NAMALWA (cell line): Measurements from ENCODE around the gene SH3BP5L.
A peak's percentile ranks its signal among the peaks of the same experiment; 100 is the strongest.

Source experiments
- DNase-seq: peaks from one replicate; pipeline ENCODE4 v3.0.0-alpha.2; 2015; ENCODE audit warnings: low spot score

SH3BP5L gene

DNA sequence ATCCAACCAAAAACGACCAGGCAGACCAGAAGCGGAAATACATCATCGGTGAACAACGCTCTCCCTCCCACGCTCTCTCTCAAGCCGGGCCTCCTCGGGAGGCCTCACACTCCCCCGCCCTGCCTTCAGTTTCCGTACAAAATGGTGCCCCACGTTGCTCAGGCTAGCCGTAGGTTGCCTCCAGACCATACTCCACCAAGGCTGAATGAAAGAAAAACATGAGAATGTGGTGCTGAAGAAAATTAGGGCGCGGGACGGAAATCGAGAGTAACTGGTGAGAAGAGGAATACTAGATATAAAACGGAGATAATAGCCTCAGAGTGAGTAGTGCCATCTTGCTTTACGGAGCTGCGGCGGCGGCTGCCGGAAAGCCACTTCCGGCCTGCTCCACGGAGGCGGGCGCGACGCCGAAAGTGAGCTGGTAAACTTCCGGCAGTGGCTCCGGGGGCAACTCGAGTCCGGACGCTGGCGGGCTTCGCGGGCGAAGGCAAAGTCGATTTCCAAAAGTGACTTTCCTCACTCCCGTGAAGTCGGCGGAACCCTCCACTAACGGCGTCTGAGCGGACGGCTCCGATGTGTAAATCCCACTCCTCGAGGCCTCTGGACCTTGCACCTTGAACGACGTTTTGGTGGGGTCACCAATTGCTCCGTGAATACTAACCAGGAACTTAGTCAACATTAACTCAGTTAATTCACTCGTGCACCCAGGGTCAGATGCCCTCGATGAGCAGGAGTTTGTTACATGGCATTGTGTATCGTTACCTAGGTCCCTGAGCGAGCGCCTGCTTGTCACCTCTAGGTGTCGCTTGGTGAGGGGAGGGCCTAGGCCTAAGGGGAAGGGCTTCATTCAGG is at the start of gene SH3BP5L:
Gene SH3BP5L, minus strand, starts transcription at position 7 of the 852 bp plus-strand sequence. CDS start 980 bp downstream, outside the sequence.
- peak; percentile 96 for DNase-seq

GRCh38 chr1:248873993-248874533 is 48.3 kb upstream of the SH3BP5L start:
- DNase-seq = peak; percentile 93

GRCh38 chr1:248873409-248873992 is 47.8 kb upstream of the SH3BP5L start:
- DNase-seq = peak; percentile 97

GRCh38 chr1:248872752-248873408 is 47.2 kb upstream of the SH3BP5L start:
- peak; percentile 86 for DNase-seq

GRCh38 chr1:248871837-248872401 is 46.2 kb upstream of the SH3BP5L start:
- no peak for DNase-seq

GRCh38 chr1:248862998-248863881 is 37.5 kb upstream of the SH3BP5L start:
- DNase-seq = peak; percentile 54

GRCh38 chr1:248862695-248862997 is 36.9 kb upstream of the SH3BP5L start:
- no peak for DNase-seq

DNA sequence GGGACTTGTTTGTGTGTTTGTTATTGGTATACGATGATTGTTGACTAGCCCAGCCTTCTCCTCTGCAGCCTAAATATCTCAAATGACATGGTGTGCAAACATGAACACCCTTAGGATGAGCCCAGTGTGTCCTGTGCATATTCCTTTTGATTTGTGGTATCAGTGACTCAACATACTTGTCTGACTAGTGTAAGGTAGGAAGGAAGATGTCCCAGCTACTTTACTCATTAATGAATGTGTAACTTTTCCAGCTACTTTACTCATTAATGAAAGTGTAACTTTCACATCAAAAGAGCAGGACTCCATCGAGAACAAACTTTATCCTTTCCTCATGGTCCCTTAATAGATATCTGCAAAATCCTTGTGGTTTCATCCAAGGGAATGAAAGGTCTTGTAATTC is 35.9 kb upstream of the SH3BP5L start:
- DNase-seq = no peak

DNA sequence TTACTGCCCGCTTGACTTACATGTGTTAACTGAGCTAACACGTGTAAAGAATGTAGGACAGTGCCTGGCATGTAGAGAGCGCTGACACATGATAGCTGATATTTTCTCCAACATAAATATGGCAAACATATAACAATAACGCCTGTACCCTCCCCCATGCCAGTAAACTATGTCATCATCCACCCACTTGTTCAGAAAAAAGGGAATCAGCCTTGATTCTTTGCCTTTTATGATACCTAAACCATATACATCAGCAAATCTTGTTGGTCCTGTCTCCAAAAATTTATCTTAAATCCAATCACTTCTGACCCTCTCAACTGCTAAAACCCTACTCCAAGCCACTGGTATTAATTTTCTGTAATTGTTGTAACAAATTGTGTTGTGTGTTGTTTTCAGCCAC is 34.3 kb upstream of the SH3BP5L start:
- no peak for DNase-seq

DNA sequence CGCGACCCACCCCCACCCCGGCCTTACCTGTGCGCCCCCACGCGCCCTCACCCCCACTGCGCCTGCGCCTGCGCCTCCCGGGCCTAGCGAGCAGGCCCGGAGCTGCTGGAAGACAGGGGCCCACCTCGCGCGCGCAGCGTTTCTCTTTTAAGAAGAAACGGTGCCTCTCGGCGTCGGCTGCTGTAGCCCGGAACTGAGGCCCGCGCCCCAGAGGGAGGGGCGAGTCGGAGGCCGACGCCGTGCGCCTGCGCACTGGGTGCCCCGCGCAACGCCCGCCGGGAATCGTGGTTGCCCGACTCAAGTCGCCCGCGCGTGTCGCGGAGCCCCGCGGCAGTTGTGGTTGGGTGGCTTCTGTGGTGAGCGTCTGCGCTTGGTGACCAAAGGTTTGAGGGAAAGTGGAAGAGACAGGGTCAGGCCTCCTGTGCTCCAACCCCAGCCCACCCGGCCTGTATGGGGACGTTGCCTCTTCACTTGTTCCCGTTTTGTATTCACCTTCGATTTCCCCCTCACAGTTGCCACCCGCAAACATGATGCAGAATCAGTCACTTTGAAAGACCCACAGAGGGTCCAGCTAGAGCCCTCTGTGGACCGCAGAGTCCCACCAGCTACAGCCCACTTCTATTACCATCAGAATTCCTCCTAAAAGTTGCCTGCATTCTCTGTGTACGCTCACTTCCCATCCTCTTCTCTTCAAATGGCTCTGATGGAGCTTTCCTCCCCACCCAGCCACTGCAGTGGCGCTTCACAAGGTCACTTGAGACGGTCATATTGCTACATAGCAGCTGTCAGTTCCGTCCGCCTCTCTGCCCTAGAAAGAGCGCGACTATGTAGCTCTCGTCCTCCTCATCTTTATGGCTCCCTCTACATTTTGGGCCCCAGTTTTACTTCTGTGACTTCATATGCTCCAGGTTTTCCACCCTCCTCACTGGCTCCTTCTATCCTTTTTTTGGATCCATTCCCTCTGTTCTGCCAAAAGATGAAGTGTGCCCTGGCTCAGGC is 33.5 kb upstream of the SH3BP5L start, which contains the start of gene ZNF692:
Gene ZNF692, minus strand, starts transcription at position 195 of the 999 bp plus-strand sequence. CDS start 776 bp downstream, outside the sequence.
- peak; percentile 98 for DNase-seq

GRCh38 chr1:248858096-248858890 is 32.6 kb upstream of the SH3BP5L start:
- DNase-seq = peak; percentile 83

- no peak for DNase-seq
Observed at GRCh38 chr1:248857749-248858095, 32.0 kb upstream of the SH3BP5L start.

DNA sequence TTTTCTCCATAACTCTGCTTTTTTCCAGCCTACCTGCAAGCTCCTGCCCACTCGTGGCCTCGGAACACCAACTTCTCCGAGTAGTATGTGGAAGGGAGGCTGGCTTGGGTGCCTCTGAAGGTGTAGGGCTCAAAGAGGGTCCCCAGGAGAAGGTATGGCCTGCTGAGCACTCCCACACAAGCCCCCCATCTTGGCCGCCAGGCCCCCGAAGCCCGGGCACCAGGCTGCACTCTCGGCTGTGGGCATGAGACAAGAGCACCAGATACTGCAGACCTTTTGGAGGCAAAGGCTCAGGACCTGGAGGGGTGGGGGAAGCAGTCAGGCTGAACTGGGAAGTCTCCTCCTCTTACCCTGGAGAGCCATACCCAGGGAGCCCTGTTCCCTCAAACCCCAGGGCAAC is 31.5 kb upstream of the SH3BP5L start:
- DNase-seq = no peak

DNA sequence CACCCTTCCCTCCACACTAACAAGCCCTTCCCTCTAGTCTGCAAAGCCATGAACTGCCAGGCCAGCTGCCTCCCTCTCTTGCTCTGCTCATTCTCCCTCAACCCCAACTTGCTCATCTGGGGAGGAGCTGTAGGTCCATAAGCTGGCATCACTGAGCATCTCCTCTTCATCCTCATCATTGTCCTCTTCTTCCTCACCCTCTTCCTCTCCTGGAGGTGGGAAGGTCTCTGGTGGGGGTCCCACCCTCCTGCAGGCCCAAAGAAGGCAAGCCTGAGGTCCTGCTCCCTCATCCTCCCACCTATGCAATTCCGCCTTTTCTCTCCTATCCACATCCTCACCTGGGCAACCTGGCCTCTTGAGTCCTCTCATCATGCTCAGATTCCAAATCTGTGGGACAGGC is 30.5 kb upstream of the SH3BP5L start:
- DNase-seq = no peak

DNA sequence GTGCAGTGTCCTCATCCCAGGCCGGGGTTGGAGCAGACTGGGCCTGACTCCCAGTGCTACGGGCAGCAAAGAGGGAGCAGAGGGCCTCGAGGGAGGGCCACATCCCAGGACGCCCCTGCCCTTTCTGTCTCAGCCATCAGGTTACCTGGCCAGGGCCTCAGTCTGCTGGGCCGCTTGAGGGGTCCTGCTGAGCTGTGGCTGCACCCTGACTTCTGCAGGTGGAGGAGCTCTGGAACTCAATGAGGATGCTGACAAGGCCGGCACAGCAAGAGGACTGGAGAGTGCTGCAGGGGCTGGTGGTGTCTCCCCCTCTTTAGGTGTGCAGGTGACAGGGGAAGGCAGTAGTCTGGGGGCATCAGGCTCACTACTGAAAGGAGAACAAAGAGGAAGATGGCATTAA is 29.9 kb upstream of the SH3BP5L start:
- no peak for DNase-seq

DNA sequence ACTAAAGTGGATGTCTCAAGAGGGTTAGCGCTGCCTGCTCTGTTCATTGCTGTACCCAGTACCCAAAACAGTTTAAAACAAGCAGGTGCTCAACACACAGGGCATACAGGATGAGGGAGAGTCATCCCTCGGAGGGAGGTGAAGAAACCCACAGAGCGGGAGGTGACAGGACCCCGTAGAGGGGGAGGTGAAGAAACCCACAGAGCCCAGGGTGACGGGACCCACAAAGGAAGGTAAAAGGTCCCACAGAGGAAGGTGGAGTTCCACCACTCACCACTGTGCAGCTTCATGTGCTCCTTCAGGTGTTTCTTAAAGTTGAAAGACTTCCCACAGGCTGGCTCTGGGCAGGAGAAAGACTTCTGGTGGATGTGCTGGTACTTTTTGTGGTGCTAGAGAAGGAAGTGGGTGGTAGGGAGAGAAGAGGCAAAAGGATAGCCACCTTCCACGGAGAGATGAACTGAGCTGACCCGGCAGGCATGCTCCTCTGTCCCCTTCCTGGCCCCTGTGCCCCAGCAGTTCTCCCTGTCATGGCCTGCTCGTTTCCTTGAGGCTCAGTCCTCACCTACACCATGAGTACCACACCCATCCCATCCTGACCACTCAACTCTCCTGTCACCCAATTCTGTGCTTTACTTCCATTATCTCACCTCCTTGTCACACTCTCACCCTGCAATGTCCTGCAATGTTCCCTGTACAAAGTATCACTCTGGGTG is 28.1 kb upstream of the SH3BP5L start:
- DNase-seq = no peak

DNA sequence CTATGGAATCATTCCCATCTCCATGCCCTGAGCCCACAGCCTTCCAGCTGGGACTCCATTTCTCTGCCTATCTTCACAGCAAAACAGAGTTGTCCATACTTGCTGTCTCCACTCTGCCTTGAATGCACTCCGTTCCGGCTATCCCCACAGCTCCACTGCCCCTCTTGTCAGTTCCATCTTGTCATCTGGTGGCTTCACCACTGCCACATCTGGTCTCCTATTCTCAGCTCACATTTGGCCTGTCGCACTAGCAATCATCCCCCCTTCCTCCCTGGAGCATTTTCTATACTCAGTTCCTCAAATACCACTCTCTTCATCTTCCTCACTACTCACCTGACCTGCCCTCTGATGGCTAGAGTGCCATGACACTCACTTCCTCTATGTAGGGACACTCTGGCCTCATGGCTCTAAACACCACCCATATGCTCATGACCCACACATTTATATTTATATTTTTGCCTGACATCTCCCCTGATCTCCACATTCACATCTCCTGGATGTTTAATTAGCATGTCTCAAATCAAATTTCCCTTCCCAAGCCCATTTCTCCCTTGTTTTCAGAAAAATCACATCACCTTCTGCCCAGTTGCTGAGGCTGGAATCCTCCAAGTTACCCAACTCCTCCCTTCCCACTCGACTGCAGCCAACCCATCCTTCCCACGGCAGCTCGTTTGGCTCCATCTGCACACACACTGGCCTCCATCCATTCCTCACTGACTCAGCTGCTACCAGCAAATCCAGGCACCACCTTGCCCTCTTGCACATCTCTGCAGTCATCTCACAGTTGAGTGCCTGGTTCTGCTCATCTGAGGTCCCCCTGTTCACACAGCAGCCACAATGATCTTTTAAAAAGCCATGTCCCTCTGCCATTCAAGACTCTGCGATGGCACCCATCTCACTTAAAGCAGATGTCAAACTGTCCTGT is 27.0 kb upstream of the SH3BP5L start:
- DNase-seq = no peak

- no peak for DNase-seq
Observed at GRCh38 chr1:248851390-248851789, 25.7 kb upstream of the SH3BP5L start.
